ENCODE measurements around the gene ATP6V1G3.
"Not testable (repeated sequence)": the region's sequence is repeated elsewhere in the genome, so short reads cannot be mapped to it uniquely, and the experiment has no call there.

ATP6V1G3 gene

DNA sequence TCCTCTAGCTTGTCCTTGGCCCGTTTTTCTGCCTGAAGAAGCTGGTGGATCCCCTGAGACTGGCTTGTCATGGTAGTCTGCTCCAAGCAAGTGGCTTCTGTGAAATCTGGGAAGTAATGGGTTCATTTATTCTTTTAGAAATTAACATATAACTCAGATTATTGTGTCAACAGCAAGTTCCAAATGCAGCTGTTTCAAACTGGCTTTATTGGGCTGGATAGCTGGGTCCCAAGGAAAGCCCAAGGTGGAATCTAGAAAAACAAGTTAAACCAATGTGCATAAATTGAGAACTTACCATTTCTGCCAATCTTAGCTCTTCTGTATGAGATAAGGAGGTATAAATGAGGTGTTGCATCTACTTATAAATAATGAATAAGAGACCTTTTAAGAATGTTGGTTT is at the start of gene ATP6V1G3:
ATP6V1G3 (minus strand) TSS at position 101 of the 400 bp plus-strand sequence; CDS start at position 71, 30 bp downstream.
- DNase-seq, result no peak

DNA sequence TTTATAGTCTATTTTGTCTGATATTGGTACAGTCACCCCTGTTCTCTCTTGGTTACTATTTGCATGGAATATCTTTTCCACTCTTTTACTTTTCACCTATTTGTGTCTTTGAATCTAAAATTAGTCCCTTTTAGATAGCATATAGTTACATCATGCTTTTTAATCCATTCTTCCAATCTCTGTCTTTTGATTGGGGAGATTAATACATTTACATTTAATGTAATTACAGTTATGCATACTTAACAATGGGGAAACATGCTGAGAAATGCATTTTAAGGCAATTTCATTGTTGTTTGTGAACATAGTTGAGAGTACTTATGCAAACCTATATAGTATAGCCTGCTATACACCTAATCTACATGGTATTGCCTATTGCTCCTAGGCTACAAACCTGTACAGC is 48.4 kb upstream of the ATP6V1G3 start:
- no peak for DNase-seq

DNA sequence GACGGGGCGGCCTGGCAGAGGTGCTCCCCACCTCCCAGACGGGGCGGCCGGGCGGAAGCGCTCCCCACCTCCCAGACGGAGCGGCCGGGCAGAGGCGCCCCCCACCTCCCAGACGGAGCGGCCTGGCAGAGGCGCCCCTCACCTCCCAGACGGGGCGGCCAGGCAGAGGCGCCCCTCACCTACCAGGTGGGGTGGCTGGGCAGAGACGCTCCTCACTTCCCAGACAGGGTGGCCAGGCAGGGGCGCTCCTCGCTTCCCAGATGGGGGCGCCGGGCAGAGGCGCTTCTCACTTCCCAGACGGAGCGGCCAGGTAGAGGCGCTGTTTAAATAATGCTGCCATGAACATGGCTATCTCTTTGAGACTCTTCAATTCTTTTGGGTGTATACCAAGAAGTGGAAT is 43.7 kb upstream of the ATP6V1G3 start:
- no peak for DNase-seq

GRCh38 chr1:198583209-198583802 is 42.8 kb upstream of the ATP6V1G3 start:
- not testable (repeated sequence) for DNase-seq

DNA sequence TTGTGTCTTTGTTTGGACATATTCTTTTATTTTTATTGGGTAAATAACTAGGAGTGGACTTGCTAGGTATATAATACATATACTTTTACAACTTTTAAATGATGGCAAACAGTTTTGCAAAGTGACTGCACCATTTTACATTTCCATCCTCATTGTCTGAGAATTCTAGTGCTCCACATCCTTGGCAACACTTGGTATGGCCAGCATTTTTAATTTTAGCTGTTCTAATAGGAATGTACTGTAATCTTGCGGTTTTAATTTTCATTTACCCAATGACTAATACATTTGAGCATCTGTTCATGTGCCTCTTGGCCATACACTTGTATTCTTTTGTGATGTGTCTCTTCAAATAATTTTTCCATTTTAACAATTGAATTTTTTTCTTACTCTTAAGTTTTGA is 37.0 kb upstream of the ATP6V1G3 start:
- no peak for DNase-seq

DNA sequence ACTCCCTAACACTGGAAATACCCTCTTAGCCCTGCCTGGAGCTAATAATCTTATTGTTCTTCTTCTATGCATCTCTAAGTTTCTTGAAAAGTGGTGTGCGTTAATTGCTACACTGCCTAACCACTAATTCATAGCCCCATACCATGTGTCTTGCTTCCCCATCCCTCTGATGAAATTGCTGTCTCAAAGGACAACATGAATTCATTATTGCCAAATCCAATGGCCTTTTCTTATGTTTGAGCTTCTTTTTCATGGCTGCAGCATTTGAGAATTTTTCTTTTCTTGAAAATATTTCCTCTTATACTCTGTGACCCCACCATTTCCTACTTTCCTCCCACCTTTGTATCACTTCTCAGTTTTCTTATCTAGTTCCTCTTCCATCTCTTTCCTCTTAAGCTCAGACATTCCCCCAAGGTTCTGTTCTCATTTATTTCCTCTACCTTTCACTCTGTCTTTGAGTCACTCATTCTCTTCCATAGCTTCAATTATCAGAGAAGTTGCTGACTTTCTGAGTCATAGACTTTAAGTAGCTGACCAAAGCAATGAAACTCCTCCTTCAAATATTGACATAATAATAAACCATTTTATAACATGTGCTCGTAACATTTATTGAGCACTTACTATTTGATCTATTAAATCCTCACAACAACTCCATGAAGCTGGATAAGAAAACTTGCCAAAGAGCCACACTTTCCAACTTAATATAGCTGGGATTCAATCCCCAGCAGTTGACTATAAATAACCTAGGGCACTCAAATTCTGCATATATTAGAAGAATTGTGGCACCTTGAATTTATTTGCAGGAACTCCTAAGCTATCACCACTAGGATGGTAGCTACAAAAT is 35.5 kb upstream of the ATP6V1G3 start:
- no peak for DNase-seq

- DNase-seq, result no peak
Observed at GRCh38 chr1:198575292-198575691, 34.8 kb upstream of the ATP6V1G3 start.

GRCh38 chr1:198574325-198574724 is 33.8 kb upstream of the ATP6V1G3 start:
- DNase-seq, result no peak

DNA sequence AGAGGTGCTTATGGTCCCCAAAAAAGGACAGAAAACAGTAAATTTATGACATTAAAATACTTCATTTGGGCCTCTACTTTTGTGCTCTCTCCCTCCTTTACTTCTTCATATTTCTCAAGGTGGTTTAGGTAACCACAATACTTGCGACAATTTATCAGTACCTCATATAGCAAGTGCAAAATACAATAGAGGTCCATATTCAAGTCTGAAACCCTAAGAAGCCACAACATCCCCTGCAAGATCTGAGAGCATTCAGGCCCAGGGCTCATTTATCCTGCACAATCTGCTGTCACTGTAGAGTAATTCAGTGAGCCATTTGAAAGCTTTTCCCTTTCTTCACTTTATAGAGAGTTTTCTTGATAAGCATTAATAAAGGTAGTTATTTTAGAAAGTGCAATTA is 24.2 kb upstream of the ATP6V1G3 start:
- DNase-seq, result peak; percentile 51

GRCh38 chr1:198564157-198564556 is 23.7 kb upstream of the ATP6V1G3 start:
- no peak for DNase-seq

GRCh38 chr1:198563583-198563982 is 23.1 kb upstream of the ATP6V1G3 start:
- DNase-seq, result no peak

- DNase-seq, result no peak
Observed at GRCh38 chr1:198560161-198560560, 19.7 kb upstream of the ATP6V1G3 start.

DNA sequence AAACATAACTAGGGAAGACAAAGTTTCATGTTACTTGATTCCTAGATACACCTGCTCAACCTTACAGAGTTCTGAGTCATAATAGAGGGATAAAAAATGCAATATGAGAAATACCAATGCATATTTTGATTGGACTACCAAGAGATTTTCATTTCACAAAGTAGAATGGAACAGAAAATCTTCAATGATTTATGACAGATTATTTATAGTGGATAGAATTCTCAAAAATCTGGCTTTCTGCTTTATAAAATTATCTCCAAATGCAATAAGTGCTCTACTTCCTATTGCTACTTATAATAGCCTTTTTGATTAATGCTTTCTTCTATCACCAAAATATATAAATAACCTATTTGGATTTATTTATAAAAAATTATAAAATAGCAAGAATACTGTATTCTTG is 18.9 kb upstream of the ATP6V1G3 start:
- no peak for DNase-seq

- peak; percentile 34 for DNase-seq
Observed at GRCh38 chr1:198558402-198558801, 17.9 kb upstream of the ATP6V1G3 start.

DNA sequence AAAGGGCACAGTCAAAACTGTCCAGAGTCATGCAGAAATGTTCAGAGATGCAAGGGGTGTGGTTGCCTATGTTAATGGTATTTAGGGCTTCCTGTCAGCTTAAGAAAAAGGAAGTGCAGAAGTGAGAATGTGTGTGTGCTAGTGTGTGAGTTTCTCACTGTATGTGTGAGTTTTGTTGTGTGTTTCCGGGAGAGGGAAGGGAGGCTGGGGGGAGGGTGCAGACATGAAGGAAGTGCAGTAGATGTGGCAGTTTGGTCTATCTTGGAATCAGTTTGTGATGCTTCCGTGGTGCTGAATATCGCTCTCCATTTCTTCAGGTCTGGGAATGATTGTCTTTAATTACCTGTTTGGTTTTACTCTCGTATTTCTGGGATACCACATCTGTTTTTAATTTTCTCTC is 16.5 kb upstream of the ATP6V1G3 start:
- DNase-seq, result peak; percentile 90

DNA sequence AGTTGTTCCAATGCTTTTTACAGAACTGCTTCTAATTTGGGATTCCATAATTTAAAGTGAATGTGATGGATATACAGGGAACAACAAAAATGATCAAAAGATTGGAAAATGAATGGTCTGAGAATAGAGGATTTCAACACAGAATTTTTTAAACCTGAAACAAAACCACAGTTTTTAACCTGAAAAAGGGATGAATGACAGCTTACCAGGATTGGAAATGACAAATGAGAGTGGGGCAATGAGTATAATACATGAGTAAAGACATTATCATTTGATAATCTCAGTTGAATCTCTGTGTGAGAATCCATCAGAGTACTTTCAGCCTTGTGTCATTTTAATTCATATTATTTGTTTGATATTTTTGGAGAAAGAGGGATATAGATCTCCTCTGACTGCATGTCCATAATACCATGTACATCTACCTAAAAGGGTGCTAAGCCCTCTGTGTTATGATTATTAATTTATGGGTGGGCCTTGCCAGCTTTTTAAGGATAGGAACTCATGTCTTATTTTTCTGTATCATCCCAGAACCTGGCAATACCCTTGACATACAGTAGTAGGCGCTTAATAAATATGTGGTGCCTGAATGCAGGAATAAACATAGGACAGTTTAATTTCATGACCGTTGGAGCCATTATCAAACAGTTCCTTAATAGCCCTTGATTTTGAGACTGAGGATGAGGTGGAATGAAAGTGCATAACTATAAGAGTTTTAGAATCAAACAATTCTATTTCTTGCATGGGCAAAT is 12.4 kb upstream of the ATP6V1G3 start:
- no peak for DNase-seq

DNA sequence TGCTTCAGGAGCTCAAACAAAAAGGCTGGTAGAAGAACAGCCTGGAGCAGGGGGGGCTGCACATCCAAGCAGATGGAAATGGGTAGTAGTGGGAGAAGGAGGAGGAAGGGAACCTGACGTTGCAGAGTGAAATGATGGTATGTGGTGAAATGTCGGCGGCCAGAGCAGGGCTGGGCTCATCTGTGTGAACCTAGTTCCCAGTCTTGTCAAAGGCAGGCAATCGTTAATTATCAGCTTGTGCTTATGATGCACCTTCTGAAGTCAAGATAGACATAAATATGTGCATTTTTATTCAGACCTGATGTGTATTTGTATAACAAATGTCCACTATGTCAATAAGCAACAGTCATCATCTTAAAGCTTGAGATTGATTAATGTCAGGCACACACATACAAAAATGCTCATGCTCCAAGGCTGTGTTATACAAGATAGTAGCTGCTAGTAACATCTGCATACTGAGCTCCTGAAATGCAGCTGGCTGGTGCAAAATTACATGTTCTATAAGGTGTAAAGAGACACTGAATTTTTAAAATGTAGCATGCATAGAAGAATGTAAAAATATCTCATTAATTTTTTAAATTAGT is 10.6 kb upstream of the ATP6V1G3 start:
- DNase-seq, result no peak

DNA sequence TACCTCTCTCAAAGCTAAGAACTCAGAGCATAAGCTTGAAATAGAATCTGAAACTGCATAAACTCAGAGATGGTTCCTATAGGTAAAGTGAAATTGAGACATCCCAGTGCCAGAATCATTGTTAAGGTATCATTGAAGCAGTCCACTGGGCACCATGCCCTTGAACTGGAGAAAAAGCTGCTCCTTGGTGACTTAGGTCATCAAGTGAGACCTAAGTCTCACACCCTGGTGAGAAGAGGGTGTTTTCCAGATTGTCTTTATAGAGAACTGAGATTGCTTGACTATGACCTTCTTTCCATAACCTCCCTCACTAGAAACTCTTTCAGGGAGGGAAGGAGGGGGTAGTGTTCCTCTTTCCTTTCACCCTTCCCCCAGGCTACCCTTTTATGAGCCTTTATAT is 9.4 kb upstream of the ATP6V1G3 start:
- no peak for DNase-seq

DNA sequence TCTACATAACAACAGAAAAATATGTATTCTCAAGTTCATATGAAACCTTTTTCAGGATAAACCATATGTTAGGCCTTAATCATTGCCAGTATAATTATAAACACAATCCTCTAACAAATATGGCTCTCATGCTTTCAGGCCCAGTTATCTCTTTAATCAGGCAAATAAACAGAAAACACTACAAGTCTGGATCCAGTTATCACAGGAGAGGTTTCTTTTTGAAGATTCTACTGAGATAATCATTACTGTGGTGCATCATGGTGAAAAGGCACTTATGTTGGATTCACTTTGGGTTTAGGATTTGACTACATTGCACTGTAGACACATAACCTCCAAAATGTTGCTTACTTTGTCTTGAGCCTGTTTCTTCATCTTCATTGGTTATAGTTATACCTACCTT is 8.4 kb upstream of the ATP6V1G3 start:
- DNase-seq, result no peak

- no peak for DNase-seq
Observed at GRCh38 chr1:198545156-198545555, 4.7 kb upstream of the ATP6V1G3 start.

- DNase-seq, result no peak
Observed at GRCh38 chr1:198544265-198544664, 3.8 kb upstream of the ATP6V1G3 start.

GRCh38 chr1:198543670-198544260 is 3.3 kb upstream of the ATP6V1G3 start:
- DNase-seq, result no peak

DNA sequence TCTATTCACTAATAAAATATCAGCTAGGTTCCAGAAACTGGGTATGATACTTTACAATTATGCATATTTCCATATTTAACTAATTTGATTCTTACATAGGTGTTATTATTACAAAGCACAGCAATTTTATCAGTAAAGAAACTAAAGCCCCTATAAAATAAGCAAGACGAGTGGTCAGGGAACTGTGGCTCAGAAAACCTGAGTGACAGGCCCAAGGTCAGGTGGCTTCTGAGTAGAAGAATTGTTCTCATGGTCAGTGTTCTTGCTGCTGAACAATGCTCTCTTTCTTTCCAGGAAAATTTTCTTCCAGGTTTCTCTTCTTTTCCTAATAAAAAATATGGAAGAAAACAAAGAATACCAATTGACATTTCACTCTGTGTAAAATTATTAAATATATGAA is 2.2 kb upstream of the ATP6V1G3 start:
- no peak for DNase-seq
